Trophoblast cell (in vitro differentiated cells and primary cell): Measurements from ENCODE around the gene ANKRD16.
A peak's percentile ranks its signal among the peaks of the same experiment; 100 is the strongest.

ENCODE experiments used
- DNase-seq, 2 donors: peaks; one replicate each; pipeline ENCODE4 v3.0.0-alpha.2; 2016
- H2AFZ ChIP-seq: 2 replicates; pipeline ENCODE4 v1.6.1; 2013; ENCODE audit warnings: low read length, moderate library complexity, mild to moderate bottlenecking; ENCODE audit not compliant: insufficient read depth, poor library complexity
- H2AK5ac ChIP-seq: 2 replicates; pipeline ENCODE4 v1.6.1; 2013; ENCODE audit warnings: mild to moderate bottlenecking, low read length
- H2BK120ac ChIP-seq: 2 replicates; pipeline ENCODE4 v1.6.1; 2013; ENCODE audit warnings: low read length, mild to moderate bottlenecking, moderate library complexity; ENCODE audit not compliant: insufficient read depth, poor library complexity
- H2BK12ac ChIP-seq: 2 replicates; pipeline ENCODE4 v1.6.1; 2013; ENCODE audit warnings: mild to moderate bottlenecking, low read length, moderate library complexity
- H2BK5ac ChIP-seq: 2 replicates; pipeline ENCODE4 v1.6.1; 2013; ENCODE audit warnings: low read length, low read depth, moderate library complexity, mild to moderate bottlenecking; ENCODE audit not compliant: poor library complexity
- H3K14ac ChIP-seq: 2 replicates; pipeline ENCODE4 v1.6.1; 2013; ENCODE audit warnings: mild to moderate bottlenecking, low read length
- H3K18ac ChIP-seq: 2 replicates; pipeline ENCODE4 v1.6.1; 2013; ENCODE audit warnings: mild to moderate bottlenecking, low read length
- H3K23ac ChIP-seq: 2 replicates; pipeline ENCODE4 v1.6.1; 2013; ENCODE audit warnings: low read length
- H3K27ac ChIP-seq: 2 replicates; pipeline ENCODE4 v1.5.1; 2013; ENCODE audit warnings: low read depth, mild to moderate bottlenecking, inconsistent platforms, low read length, moderate library complexity
- H3K27me3 ChIP-seq: 2 replicates; pipeline ENCODE4 v1.6.1; 2013; ENCODE audit warnings: inconsistent platforms, mild to moderate bottlenecking, low read length, moderate library complexity; ENCODE audit not compliant: insufficient read depth
- H3K36me3 ChIP-seq, 2 experiments: 1 replicate in 1 of 2; 2 replicates in 1 of 2; pipeline ENCODE4 v1.6.1; 2013; ENCODE audit warnings: low read length in 2 of 2, mild to moderate bottlenecking in 2 of 2, moderate library complexity in 1 of 2; ENCODE audit not compliant: insufficient read depth in 2 of 2, control insufficient read depth in 1 of 2
- H3K4ac ChIP-seq: 2 replicates; pipeline ENCODE4 v1.6.1; 2013; ENCODE audit warnings: low read depth, mild to moderate bottlenecking, low read length, moderate library complexity
- H3K4me1 ChIP-seq, 2 experiments: 1 replicate in 1 of 2; 2 replicates in 1 of 2; pipeline ENCODE4 v1.6.1; 2013; ENCODE audit warnings: low read length in 2 of 2, mild to moderate bottlenecking in 2 of 2, moderate library complexity in 1 of 2; ENCODE audit not compliant: insufficient read depth in 2 of 2, control insufficient read depth in 1 of 2
- H3K4me2 ChIP-seq: 2 replicates; pipeline ENCODE4 v1.6.1; 2013; ENCODE audit warnings: inconsistent platforms, mild to moderate bottlenecking, low read length, moderate library complexity
- H3K4me3 ChIP-seq: 2 replicates; pipeline ENCODE4 v1.5.1; 2013; ENCODE audit warnings: mild to moderate bottlenecking, low read depth, low read length, inconsistent platforms
- H3K79me1 ChIP-seq: one replicate; pipeline ENCODE4 v1.6.1; 2013; ENCODE audit warnings: low read length
- H3K79me2 ChIP-seq: 2 replicates; pipeline ENCODE4 v1.6.1; 2013; ENCODE audit warnings: low read length, mild to moderate bottlenecking; ENCODE audit not compliant: control insufficient read depth, insufficient read depth, poor library complexity
- H3K9ac ChIP-seq: 2 replicates; pipeline ENCODE4 v1.6.1; 2013; ENCODE audit warnings: mild to moderate bottlenecking, low read length
- H3K9me3 ChIP-seq: 2 replicates; pipeline ENCODE4 v1.6.1; 2013; ENCODE audit warnings: low read depth, mild to moderate bottlenecking, control low read depth, inconsistent platforms, low read length; ENCODE audit not compliant: insufficient read depth
- H4K12ac ChIP-seq: 2 replicates; pipeline ENCODE4 v1.6.1; 2013; ENCODE audit warnings: low read depth, mild to moderate bottlenecking, low read length, moderate library complexity
- H4K8ac ChIP-seq: 2 replicates; pipeline ENCODE4 v1.6.1; 2013; ENCODE audit warnings: low read depth, mild to moderate bottlenecking, low read length, moderate library complexity
- H4K91ac ChIP-seq: one replicate; pipeline ENCODE4 v1.6.1; 2013; ENCODE audit warnings: low read depth, mild to moderate bottlenecking, low read length, moderate library complexity
- WGBS: extraction: QIAGEN DNeasy Blood & Tissue Kit; methylation state at CpG from one replicate; pipeline ENCODE4 v1.1.7; 2013; ENCODE audit warnings: missing lambda C conversion rate; ENCODE audit not compliant: insufficient read length, insufficient coverage; ENCODE audit errors: extremely low coverage; 5-methylcytosine and 5-hydroxymethylcytosine counted together

The ANKRD16 gene

DNA sequence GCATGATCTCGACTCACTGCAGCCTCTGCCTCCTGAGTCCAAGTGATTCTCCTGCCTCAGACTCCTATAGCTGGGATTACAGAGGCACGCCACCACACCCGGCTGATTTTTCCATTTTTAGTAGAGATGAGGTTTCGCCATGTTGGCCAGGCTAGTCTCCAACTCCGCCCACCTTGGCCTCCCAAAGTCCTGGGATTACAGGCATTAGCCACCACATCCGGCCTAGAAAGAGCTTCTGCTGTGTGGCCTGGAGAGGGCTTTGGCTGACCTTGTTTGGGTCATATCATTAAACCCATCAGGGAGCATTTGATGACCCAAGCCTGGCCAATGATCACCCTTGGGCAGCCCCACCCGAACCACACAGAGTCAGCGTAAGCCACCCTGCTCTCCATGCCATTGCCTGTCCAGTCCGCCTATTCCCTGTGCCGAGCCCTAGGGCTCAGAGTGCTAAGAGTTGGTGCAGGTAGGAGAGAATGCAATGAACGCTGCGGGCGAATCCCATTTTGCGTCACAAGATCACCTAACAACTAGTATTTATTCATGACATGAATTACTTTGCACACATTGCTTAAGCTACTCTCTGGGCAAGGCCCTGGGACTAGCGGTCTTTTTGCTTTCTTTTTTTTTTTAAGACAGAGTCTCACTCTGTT lies 54.1 kb downstream of the ANKRD16 start:
- Histone ChIP-seq H3K36me3 (no peaks in the 10 kb centered on the region), H3K9me3 (peaks cover 2% of the 10 kb centered on the region), H3K79me1 (no peaks in the 10 kb centered on the region), H2BK5ac (no peak overlapping the region), H4K8ac (no peak overlapping the region), H2AK5ac (no peak overlapping the region), H4K12ac (no peak overlapping the region), H3K4me1 (peaks cover 3 to 5% of the 10 kb centered on the region in 2 experiments), H3K9ac (no peak overlapping the region), H3K4me2 (no peak overlapping the region), H3K23ac (no peak overlapping the region), H3K4me3 (no peak overlapping the region), H3K4ac (no peak overlapping the region), H4K91ac (no peak overlapping the region), H2BK12ac (no peak overlapping the region), H2AFZ (no peak overlapping the region), H3K27ac (no peak overlapping the region), H3K79me2 (no peaks in the 10 kb centered on the region), H2BK120ac (no peak overlapping the region), H3K27me3 (no peaks in the 10 kb centered on the region), H3K14ac (no peak overlapping the region), H3K18ac (no peak overlapping the region)
- WGBS = no CpG with 5 or more reads among the region's 15 CpGs
- DNase-seq = peak; percentile 96 to 99

DNA sequence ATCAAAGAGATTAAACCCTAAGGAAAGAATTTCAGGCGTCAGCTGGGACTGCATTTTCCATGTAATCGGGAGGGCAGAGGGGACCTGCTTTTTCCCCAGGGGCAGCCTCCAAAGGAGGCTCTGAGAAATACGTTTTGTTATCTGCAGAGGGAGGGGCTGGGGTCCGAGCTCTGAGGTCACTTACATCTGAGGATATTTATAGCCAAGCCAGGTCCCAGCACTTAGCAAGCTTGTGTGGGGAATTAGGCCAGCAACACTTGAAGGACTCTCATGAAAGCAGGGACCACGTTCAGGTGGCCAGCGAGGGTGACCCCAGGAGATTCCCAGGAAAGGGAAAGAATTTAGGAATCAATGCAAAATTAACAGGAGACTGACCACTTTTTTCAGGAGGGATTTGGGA lies 55.9 kb downstream of the ANKRD16 start:
- no peaks in the 10 kb centered on the region for H3K9me3 ChIP-seq
- WGBS = no CpG with 5 or more reads among the region's 6 CpGs
- peaks cover 3 to 5% of the 10 kb centered on the region in 2 experiments for H3K4me1 ChIP-seq
- H3K27ac ChIP-seq = no peak overlapping the region
- no peak overlapping the region for H4K91ac ChIP-seq
- no peaks in the 10 kb centered on the region for H3K36me3 ChIP-seq
- no peak overlapping the region for H3K9ac ChIP-seq
- no peak overlapping the region for H3K23ac ChIP-seq
- H3K4me2 ChIP-seq = no peak overlapping the region
- no peak overlapping the region for H2BK5ac ChIP-seq
- no peak overlapping the region for H4K12ac ChIP-seq
- no peak overlapping the region for H3K4me3 ChIP-seq
- no peaks in the 10 kb centered on the region for H3K27me3 ChIP-seq
- no peaks in the 10 kb centered on the region for H3K79me2 ChIP-seq
- H2AFZ ChIP-seq = no peak overlapping the region
- no peak overlapping the region for H2AK5ac ChIP-seq
- no peak for DNase-seq
- no peak overlapping the region for H4K8ac ChIP-seq
- H3K79me1 ChIP-seq = no peaks in the 10 kb centered on the region
- no peak overlapping the region for H2BK12ac ChIP-seq
- no peak overlapping the region for H3K18ac ChIP-seq
- H3K14ac ChIP-seq = no peak overlapping the region
- no peak overlapping the region for H3K4ac ChIP-seq
- H2BK120ac ChIP-seq = no peak overlapping the region

DNA sequence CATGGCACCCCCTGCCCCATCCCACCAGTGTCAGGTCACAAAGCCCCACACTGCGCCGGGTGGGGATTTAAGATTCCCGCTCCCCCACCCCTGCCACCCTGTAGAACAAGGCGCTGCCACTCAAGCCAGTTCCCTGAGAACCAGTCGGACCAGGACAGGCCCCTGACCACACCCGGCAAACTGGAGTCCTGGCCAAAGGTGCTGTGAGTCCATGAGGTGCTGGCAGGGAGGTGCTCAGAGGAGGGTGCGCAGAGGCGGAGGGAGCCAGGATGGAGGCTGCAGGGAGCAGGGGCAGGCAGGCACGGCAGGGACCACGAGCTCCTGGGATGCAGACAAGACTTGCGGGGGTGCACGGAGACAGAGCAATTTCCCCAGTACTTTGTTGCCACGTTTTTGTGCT lies 56.7 kb downstream of the ANKRD16 start:
- Histone ChIP-seq H3K4me3 (no peak overlapping the region), H3K79me1 (no peaks in the 10 kb centered on the region)
- WGBS = no CpG with 5 or more reads among the region's 13 CpGs

GRCh38 chr10:5831446-5831782 lies 58.3 kb downstream of the ANKRD16 start:
- Histone ChIP-seq H3K18ac (no peak overlapping the region), H3K36me3 (no peaks in the 10 kb centered on the region), H3K23ac (no peak overlapping the region), H3K4ac (no peak overlapping the region), H3K4me1 (peaks cover 3 to 5% of the 10 kb centered on the region in 2 experiments), H4K12ac (no peak overlapping the region), H3K79me2 (no peaks in the 10 kb centered on the region), H3K9me3 (no peaks in the 10 kb centered on the region), H3K27ac (no peak overlapping the region), H4K91ac (no peak overlapping the region), H2AK5ac (no peak overlapping the region), H2BK12ac (no peak overlapping the region), H3K9ac (no peak overlapping the region), H3K14ac (no peak overlapping the region), H3K4me3 (no peak overlapping the region), H4K8ac (no peak overlapping the region), H3K4me2 (no peak overlapping the region), H2BK120ac (no peak overlapping the region), H2BK5ac (no peak overlapping the region), H3K27me3 (no peaks in the 10 kb centered on the region), H3K79me1 (no peaks in the 10 kb centered on the region), H2AFZ (no peak overlapping the region)
- no CpG with 5 or more reads among the region's 8 CpGs for WGBS
- DNase-seq = no peak

More for the DNA sequence above, 56.7 kb downstream of the ANKRD16 start:
- no peak overlapping the region for H3K27ac ChIP-seq
- H3K79me2 ChIP-seq = no peaks in the 10 kb centered on the region
- no peak overlapping the region for H3K9ac ChIP-seq
- H2BK120ac ChIP-seq = no peak overlapping the region
- no peak overlapping the region for H4K91ac ChIP-seq
- H3K27me3 ChIP-seq = no peaks in the 10 kb centered on the region
- peak; percentile 53 to 77 for DNase-seq
- no peak overlapping the region for H3K4ac ChIP-seq
- no peak overlapping the region for H2AK5ac ChIP-seq
- H3K36me3 ChIP-seq = no peaks in the 10 kb centered on the region
- no peaks in the 10 kb centered on the region for H3K9me3 ChIP-seq
- no peak overlapping the region for H4K12ac ChIP-seq
- no peak overlapping the region for H3K4me2 ChIP-seq
- H4K8ac ChIP-seq = no peak overlapping the region
- H2BK12ac ChIP-seq = no peak overlapping the region
- no peak overlapping the region for H3K23ac ChIP-seq
- no peak overlapping the region for H3K14ac ChIP-seq
- H3K18ac ChIP-seq = no peak overlapping the region
- peaks cover 3 to 5% of the 10 kb centered on the region in 2 experiments for H3K4me1 ChIP-seq
- H2AFZ ChIP-seq = no peak overlapping the region
- no peak overlapping the region for H2BK5ac ChIP-seq
